Measurements from ENCODE around the gene REXO5. TPM values are rescaled to one million over a fixed set of nuclear protein-coding genes. Genes with fewer than 3 reads are reported as not detected.
"Not testable (repeated sequence)": the region's sequence is repeated elsewhere in the genome, so short reads cannot be mapped to it uniquely, and the experiment has no call there.

Gene REXO5
- total and polyA plus RNA-seq, 2 donors = 3.0 to 16.1 TPM

GRCh38 chr16:20847550-20847949 lies 41.2 kb downstream of the REXO5 start:
- no peak for DNase-seq (ENCODE audit: extremely low spot score)
- no peak overlapping the region for H3K4me3 ChIP-seq (ENCODE audit: low read depth, low read length)
- WGBS = 94% methylated on average over 2 of the region's 2 CpGs
- H3K36me3 ChIP-seq (ENCODE audit: insufficient read depth) = no peaks in the 10 kb centered on the region
- H3K27ac ChIP-seq (ENCODE audit: low read depth) = no peak overlapping the region
- H3K4me1 ChIP-seq (ENCODE audit: insufficient read depth) = no peaks in the 10 kb centered on the region

DNA sequence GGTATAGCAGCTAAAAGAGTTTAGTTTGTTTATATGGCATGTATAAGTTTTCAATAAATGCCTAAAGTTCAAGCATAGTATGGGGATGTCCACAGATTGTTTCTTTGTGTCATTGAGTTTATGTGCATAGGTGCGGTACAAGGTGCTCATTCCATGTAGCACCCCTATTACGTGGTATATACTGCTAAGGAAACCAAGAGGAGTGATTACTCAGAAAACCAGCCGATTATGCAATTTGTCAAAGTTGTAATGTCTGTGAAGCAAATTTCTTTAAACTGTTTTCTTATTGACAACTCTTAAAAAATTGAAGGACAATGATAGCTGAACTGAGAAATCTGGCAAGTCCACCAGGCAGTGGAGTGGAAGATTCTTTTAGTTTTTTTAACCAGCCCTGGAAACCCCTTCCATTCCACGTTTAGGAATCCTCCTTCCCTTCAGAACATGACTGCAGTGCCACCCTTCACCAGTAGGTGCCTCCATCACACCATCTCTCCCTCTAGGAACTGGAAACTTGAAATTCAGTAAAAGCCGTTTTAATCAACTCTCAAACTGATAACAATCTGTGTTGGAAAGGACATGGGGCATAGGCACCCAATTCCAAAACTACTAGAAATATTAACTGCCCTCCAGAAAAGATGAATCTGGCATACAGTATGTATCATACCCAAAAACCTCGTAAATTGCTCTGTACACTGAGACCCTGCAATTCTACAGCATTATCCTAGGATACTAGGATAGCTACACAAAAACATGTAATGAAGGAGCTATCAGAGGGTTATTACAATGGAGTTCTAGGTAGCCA lies 43.5 kb downstream of the REXO5 start:
- WGBS = 48% methylated on average over 6 of the region's 6 CpGs
- peak overlapping the region; percentile 17 for H3K27ac ChIP-seq (ENCODE audit: low read depth)
- DNase-seq (ENCODE audit: extremely low spot score) = no peak
- no peaks in the 10 kb centered on the region for H3K4me1 ChIP-seq (ENCODE audit: insufficient read depth)
- H3K4me3 ChIP-seq (ENCODE audit: low read depth, low read length) = no peak overlapping the region
- H3K36me3 ChIP-seq (ENCODE audit: insufficient read depth) = no peaks in the 10 kb centered on the region

DNA sequence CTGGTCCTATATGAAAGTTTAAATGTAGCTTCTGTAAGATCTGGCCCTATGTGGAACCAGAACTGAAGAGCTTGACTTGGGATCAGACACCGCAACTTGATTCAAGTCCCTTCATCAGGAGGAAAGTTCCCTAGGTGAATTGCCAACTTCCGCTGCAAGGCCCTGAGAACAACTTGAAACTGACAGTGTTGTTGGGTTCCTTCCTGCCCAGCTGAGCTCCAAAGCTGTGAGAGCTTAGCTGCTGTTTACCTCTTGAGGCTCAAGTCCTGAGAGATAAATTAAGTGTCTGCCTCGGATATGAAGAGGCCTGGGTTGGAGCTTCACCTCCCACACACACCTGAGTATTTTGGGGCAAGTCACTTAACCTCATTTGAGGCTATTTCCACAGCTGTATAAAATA lies 44.7 kb downstream of the REXO5 start:
- DNase-seq (ENCODE audit: extremely low spot score) = no peak
- WGBS = 56% methylated on average over 3 of the region's 3 CpGs
- Histone ChIP-seq H3K36me3 (ENCODE audit: insufficient read depth) (no peaks in the 10 kb centered on the region), H3K4me3 (ENCODE audit: low read depth, low read length) (no peak overlapping the region), H3K27ac (ENCODE audit: low read depth) (peak overlapping the region; percentile 6), H3K4me1 (ENCODE audit: insufficient read depth) (no peaks in the 10 kb centered on the region)

DNA sequence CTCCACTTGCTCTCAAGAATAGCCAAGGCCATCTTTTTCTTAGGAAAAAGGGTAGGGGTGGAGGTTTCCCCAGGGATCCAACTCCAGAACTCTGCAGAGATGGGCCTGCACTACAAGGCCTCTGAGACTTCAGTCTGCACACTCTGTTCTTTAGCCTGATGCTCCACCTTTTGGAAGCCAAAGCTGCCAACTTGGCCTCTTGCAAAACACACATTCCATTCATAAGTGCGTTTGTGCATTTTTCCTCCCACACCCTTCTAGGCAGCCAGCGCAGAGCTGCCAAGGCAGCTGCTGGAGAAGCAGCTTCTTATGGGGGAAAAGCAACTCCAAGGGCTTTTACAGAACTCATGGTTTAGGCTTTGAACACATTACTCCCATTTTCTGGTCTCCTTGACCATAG lies 45.3 kb downstream of the REXO5 start:
- Histone ChIP-seq H3K36me3 (ENCODE audit: insufficient read depth) (no peaks in the 10 kb centered on the region), H3K4me3 (ENCODE audit: low read depth, low read length) (no peak overlapping the region), H3K27ac (ENCODE audit: low read depth) (peak overlapping the region; percentile 45), H3K4me1 (ENCODE audit: insufficient read depth) (no peaks in the 10 kb centered on the region)
- WGBS = 18% methylated on average over 2 of the region's 2 CpGs
- peak; percentile 64 for DNase-seq (ENCODE audit: extremely low spot score)

GRCh38 chr16:20853143-20853542 lies 46.8 kb downstream of the REXO5 start:
- 62% methylated on average over 5 of the region's 5 CpGs for WGBS
- H3K27ac ChIP-seq (ENCODE audit: low read depth) = no peak overlapping the region
- no peaks in the 10 kb centered on the region for H3K4me1 ChIP-seq (ENCODE audit: insufficient read depth)

DNA sequence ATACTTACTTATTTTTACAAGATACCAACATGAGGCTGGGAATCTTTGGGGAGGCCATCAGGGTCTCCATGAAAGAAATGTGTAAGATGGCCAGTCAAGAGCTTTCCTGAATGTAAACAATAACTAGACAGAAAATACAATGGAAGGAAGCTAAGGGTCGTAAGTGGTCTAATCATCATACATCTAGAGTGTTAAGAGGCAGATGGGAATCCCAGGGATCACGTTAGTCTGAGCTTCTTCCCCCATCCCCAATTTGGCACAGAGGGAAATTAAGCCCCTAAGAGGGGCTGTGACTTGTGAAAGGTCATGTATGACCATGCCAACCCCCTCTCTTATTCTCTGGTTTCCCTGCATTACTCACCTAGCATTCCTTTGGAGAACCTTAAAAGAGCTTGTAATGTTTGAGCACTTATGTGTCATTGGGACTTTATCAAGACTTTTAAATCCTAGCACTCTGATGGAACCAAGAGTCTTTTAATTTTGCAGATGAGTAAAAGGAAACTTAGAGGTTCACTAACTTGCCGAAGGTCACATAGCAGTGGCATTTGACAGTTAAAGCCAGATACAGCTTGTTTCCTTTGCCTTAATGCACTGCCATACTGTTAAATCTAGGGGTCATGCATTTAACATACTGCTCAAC lies 47.8 kb downstream of the REXO5 start:
- H3K36me3 ChIP-seq (ENCODE audit: insufficient read depth) = no peaks in the 10 kb centered on the region
- H3K4me1 ChIP-seq (ENCODE audit: insufficient read depth) = no peaks in the 10 kb centered on the region
- no peak for DNase-seq (ENCODE audit: extremely low spot score)
- WGBS = 88% methylated on average over 3 of the region's 3 CpGs
- H3K27ac ChIP-seq (ENCODE audit: low read depth) = no peak overlapping the region
- H3K4me3 ChIP-seq (ENCODE audit: low read depth, low read length) = no peak overlapping the region

More at GRCh38 chr16:20853143-20853542, 46.8 kb downstream of the REXO5 start:
- Histone ChIP-seq H3K4me3 (ENCODE audit: low read depth, low read length) (no peak overlapping the region), H3K36me3 (ENCODE audit: insufficient read depth) (no peaks in the 10 kb centered on the region)
- no peak for DNase-seq (ENCODE audit: extremely low spot score)

- no peaks in the 10 kb centered on the region for H3K4me1 ChIP-seq (ENCODE audit: insufficient read depth)
- WGBS = 91% methylated on average over 2 of the region's 2 CpGs
- H3K4me3 ChIP-seq (ENCODE audit: low read depth, low read length) = no peak overlapping the region
- no peak for DNase-seq (ENCODE audit: extremely low spot score)
- H3K36me3 ChIP-seq (ENCODE audit: insufficient read depth) = no peaks in the 10 kb centered on the region
- no peak overlapping the region for H3K27ac ChIP-seq (ENCODE audit: low read depth)
Measured at GRCh38 chr16:20854963-20855362, 48.6 kb downstream of the REXO5 start.

- Histone ChIP-seq H3K4me3 (ENCODE audit: low read depth, low read length) (no peak overlapping the region), H3K27ac (ENCODE audit: low read depth) (no peak overlapping the region), H3K4me1 (ENCODE audit: insufficient read depth) (no peaks in the 10 kb centered on the region), H3K36me3 (ENCODE audit: insufficient read depth) (no peaks in the 10 kb centered on the region)
- WGBS = 87% methylated on average over 2 of the region's 2 CpGs
- no peak for DNase-seq (ENCODE audit: extremely low spot score)
Measured at GRCh38 chr16:20857281-20857680, 51.0 kb downstream of the REXO5 start.

DNA sequence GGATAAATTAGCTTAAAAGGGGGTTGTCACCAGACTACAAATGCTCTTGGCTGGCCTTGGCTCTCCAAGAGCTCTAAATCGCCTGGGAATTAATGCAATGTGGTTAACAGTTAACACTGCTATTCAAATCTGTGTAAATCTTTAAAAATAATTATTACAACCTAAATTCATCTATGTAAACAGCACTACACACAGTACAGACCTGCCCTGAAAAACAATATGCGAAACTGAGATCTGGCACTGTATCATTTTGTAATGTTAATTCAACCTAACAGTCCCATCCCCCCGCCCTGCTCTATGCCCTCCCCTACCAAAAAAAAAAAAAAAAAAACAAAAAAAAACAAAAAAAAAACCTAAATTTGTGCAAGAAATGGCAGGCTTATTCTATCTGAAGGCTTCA lies 52.9 kb downstream of the REXO5 start:
- no peak overlapping the region for H3K4me3 ChIP-seq (ENCODE audit: low read depth, low read length)
- WGBS = 87% methylated on average over 3 of the region's 3 CpGs
- no peak overlapping the region for H3K27ac ChIP-seq (ENCODE audit: low read depth)
- H3K36me3 ChIP-seq (ENCODE audit: insufficient read depth) = no peaks in the 10 kb centered on the region
- no peak for DNase-seq (ENCODE audit: extremely low spot score)
- no peaks in the 10 kb centered on the region for H3K4me1 ChIP-seq (ENCODE audit: insufficient read depth)

GRCh38 chr16:20859699-20860098 lies 53.4 kb downstream of the REXO5 start:
- no peak for DNase-seq (ENCODE audit: extremely low spot score)
- H3K27ac ChIP-seq (ENCODE audit: low read depth) = no peak overlapping the region
- 70% methylated on average over 4 of the region's 4 CpGs for WGBS
- H3K4me1 ChIP-seq (ENCODE audit: insufficient read depth) = no peaks in the 10 kb centered on the region
- H3K36me3 ChIP-seq (ENCODE audit: insufficient read depth) = no peaks in the 10 kb centered on the region
- H3K4me3 ChIP-seq (ENCODE audit: low read depth, low read length) = no peak overlapping the region

GRCh38 chr16:20860361-20860760 lies 54.0 kb downstream of the REXO5 start:
- Histone ChIP-seq H3K36me3 (ENCODE audit: insufficient read depth) (no peaks in the 10 kb centered on the region), H3K27ac (ENCODE audit: low read depth) (no peak overlapping the region), H3K4me3 (ENCODE audit: low read depth, low read length) (no peak overlapping the region), H3K4me1 (ENCODE audit: insufficient read depth) (no peaks in the 10 kb centered on the region)
- 78% methylated on average over 4 of the region's 4 CpGs for WGBS
- no peak for DNase-seq (ENCODE audit: extremely low spot score)

DNA sequence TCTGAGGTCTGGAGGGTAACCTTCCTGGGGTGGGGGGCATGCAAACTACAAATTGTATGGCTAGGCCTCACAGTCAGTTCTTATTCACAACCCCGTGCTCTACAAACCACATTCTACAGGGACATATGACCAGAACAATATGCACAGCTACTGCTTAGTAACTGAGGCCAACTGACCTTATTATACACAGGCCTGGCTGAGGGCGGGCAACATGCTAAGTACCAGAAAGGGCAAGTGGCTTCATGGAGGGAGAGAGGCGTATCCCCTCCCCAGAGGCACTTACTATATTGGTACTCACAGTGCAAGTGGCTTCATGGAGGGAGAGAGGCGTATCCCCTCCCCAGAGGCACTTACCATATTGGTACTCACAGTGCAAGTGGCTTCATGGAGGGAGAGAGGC lies 54.7 kb downstream of the REXO5 start:
- H3K27ac ChIP-seq (ENCODE audit: low read depth); H3K4me3 ChIP-seq (ENCODE audit: low read depth, low read length); H3K36me3 ChIP-seq (ENCODE audit: insufficient read depth); DNase-seq (ENCODE audit: extremely low spot score); H3K4me1 ChIP-seq (ENCODE audit: insufficient read depth): not testable (repeated sequence)
- WGBS = 83% methylated on average over 4 of the region's 4 CpGs

DNA sequence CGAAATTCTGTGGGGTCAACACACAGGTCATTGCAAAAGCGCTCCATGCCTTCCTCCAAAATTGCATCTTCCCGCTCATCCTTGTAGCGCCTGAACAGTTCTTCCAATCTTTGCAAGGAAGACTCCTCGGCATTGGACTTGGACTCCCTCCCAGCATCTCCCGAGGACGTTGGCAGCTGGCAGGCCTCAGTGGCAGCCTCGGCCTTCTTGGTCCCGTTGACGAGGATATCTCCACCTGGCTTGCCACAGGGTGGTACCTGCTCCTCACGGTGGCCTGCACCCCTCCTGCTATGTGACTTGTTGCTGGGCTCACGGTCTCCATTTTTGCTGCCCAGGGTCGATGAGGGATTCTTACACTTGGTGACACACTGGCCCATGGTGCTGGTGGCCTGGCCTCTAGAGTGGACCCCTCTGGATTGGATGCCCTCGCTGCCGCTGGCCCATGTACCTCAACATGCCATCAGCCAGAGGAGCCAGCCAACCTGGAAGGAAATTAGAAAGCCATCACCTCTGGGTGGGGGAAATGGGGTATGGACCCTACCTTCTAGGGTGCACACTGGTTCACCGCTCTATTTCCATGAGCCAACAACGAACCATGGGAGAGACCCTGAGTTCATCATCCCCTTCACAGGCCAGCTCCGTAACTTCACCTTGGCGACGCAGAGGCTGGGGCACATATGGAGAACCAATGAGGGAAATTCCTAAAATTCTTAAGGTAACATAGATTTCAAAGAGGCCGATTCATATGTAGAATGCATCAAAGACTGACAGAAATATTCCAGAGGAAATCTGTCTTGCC lies 56.0 kb downstream of the REXO5 start:
- DNase-seq (ENCODE audit: extremely low spot score) = no peak
- Histone ChIP-seq H3K27ac (ENCODE audit: low read depth) (no peak overlapping the region), H3K4me3 (ENCODE audit: low read depth, low read length) (no peak overlapping the region), H3K4me1 (ENCODE audit: insufficient read depth) (peaks cover 3% of the 10 kb centered on the region), H3K36me3 (ENCODE audit: insufficient read depth) (no peaks in the 10 kb centered on the region)
- 96% methylated on average over 21 of the region's 21 CpGs for WGBS

DNA sequence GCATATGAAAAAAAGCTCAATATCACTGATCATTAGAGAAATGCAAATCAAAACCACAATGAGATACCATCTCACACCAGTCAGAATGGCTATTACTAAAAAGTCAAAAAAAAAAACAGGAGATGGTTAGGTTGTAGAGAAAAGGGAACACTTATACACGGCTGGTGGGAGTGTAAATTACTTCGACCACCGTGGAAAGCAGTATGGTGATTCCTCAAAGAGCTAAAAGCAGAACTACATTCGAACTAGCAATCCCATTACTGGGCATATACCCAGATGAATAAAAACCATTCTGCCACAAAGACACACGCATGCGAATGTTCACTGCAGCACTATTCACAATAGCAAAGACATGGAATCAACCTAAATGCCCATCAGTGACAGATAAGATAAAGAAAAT lies 58.0 kb downstream of the REXO5 start:
- not testable (repeated sequence) for H3K36me3 ChIP-seq (ENCODE audit: insufficient read depth); H3K4me1 ChIP-seq (ENCODE audit: insufficient read depth); H3K27ac ChIP-seq (ENCODE audit: low read depth); H3K4me3 ChIP-seq (ENCODE audit: low read depth, low read length); DNase-seq (ENCODE audit: extremely low spot score)
- WGBS = 91% methylated on average over 6 of the region's 6 CpGs

Data from urinary bladder (tissue), 4 donors.